Chondrocyte (in vitro differentiated cells): ENCODE data around the gene NAPA. TPM values are rescaled to one million over a fixed set of nuclear protein-coding genes. Genes with fewer than 3 reads are reported as not detected.

Experiments used
- DNase-seq: peaks from one replicate; pipeline ENCODE4 v3.0.0; 2021; ENCODE audit warnings: mixed read lengths, low spot score
- H3K27ac Mint-ChIP-seq: one replicate; pipeline ENCODE4 v1.8.0; 2021; ENCODE audit warnings: mild to moderate bottlenecking, moderate library complexity, mixed read lengths; ENCODE audit not compliant: unreplicated experiment
- H3K27me3 Mint-ChIP-seq: 2 replicates; pipeline ENCODE4 v1.8.0; 2021; ENCODE audit warnings: low read depth, mixed read lengths
- H3K36me3 Mint-ChIP-seq: 2 replicates; pipeline ENCODE4 v1.8.0; 2021; ENCODE audit warnings: low read depth, mixed read lengths
- H3K4me1 Mint-ChIP-seq: 2 replicates; pipeline ENCODE4 v1.8.0; 2021; ENCODE audit warnings: low read depth, mild to moderate bottlenecking, mixed read lengths
- H3K4me3 Mint-ChIP-seq: one replicate; pipeline ENCODE4 v1.8.0; 2021; ENCODE audit warnings: mild to moderate bottlenecking, moderate library complexity, mixed read lengths; ENCODE audit not compliant: unreplicated experiment
- H3K9me3 Mint-ChIP-seq: 2 replicates; pipeline ENCODE4 v1.8.0; 2021; ENCODE audit warnings: low read depth, mixed read lengths
- total RNA-seq: library from RNA; stranded (reverse); gene quantifications from 3 replicates; pipeline ENCODE4 v1.2.1, GENCODE V29; 2021
- TF ChIP-seq, protein P1 (sequence below): fragments of 200-600 bp; sonication (generic); IDR thresholded peaks from 2 replicates; pipeline ENCODE4 v1.5.0; 2021; ENCODE audit warnings: antibody characterized with exemption, mild to moderate bottlenecking, moderate library complexity

Gene NAPA
- total RNA-seq, 1 donor from 2014 or later: 88.8 TPM

DNA sequence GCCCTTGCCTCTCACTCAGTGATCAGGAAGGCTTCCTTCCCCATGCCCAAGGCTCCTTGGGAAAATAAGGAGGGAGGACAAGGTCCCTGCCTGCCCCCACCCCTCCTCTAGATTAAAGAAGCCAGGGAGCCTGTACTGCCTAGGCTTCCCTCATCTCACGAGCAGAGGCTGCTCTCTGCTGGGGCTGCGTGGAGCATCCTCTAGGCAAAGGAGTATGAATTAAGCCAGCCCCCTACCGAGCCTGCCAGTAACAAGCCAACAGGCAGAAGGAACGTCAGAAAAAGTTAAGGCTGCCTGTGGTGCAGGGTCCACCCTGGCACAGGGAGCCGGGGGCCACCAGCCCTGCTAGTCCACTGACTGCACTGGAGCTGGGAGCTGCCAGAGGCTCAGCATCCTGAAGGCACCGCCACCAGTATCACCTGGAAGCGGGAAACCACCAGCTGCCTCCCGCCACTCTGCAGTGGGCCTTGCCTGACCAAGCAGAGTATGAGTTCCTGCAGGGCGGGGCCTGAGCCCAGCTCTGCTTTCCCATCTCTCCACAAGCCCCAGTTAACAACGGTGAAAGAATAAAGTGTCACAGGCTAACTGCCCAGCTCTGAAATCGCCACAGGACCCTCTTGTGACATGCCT lies 6.8 kb downstream of the NAPA start:
- H3K27me3 Mint-ChIP-seq: no peaks in the 10 kb centered on the region
- TF ChIP-seq, protein P1, sequence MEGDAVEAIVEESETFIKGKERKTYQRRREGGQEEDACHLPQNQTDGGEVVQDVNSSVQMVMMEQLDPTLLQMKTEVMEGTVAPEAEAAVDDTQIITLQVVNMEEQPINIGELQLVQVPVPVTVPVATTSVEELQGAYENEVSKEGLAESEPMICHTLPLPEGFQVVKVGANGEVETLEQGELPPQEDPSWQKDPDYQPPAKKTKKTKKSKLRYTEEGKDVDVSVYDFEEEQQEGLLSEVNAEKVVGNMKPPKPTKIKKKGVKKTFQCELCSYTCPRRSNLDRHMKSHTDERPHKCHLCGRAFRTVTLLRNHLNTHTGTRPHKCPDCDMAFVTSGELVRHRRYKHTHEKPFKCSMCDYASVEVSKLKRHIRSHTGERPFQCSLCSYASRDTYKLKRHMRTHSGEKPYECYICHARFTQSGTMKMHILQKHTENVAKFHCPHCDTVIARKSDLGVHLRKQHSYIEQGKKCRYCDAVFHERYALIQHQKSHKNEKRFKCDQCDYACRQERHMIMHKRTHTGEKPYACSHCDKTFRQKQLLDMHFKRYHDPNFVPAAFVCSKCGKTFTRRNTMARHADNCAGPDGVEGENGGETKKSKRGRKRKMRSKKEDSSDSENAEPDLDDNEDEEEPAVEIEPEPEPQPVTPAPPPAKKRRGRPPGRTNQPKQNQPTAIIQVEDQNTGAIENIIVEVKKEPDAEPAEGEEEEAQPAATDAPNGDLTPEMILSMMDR: no peak
- DNase-seq: no peak
- no peaks in the 10 kb centered on the region for H3K9me3 Mint-ChIP-seq
- peaks cover 4% of the 10 kb centered on the region for H3K36me3 Mint-ChIP-seq
- H3K4me1 Mint-ChIP-seq: peaks cover 38% of the 10 kb centered on the region
- no peak overlapping the region for H3K4me3 Mint-ChIP-seq
- H3K27ac Mint-ChIP-seq: no peak overlapping the region

DNA sequence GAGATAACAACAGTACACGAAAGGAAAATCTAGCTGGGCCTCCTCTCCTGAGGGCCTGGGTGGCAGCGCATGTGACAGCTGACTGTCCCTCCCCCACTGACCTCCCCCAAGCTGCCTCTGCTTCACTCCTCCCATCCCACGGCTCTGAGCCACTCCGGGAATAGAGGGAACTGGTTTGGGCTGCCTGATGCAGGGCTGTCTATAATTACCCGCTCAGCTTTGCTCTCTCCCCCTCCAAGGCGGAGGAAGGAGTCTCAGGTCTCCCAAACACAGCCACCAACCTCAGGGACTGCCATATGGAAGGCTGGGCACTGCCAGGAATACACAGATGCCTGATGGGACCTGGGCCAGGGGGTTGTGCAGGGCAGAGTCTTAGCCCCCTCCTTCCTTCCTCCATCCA lies 7.9 kb downstream of the NAPA start:
- no peaks in the 10 kb centered on the region for H3K9me3 Mint-ChIP-seq
- H3K36me3 Mint-ChIP-seq: peaks cover 7% of the 10 kb centered on the region
- H3K4me1 Mint-ChIP-seq: peaks cover 28% of the 10 kb centered on the region
- DNase-seq: no peak
- H3K27ac Mint-ChIP-seq: no peak overlapping the region
- TF ChIP-seq, protein P1: no peak
- no peak overlapping the region for H3K4me3 Mint-ChIP-seq
- no peaks in the 10 kb centered on the region for H3K27me3 Mint-ChIP-seq

DNA sequence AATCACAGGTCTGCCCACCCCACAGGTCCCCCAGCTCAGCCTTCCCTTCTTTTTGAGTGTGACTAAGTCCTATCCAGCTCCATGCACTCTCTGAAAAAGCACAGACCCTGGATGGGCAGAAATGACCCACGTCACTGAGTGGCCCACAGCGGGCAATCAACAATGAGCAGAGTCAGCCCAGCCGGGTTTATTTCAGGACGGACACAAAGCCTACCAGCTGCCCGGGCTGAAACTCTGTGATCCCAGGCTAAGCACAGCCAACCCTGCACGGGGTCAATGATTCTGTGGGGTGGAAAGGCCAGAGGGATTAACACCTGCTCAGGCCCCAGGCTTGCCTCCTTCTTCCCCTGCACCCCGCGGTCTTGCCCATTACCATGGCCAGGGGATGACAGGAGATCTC lies 8.4 kb downstream of the NAPA start:
- H3K4me1 Mint-ChIP-seq: peaks cover 22% of the 10 kb centered on the region
- TF ChIP-seq, protein P1: no peak
- H3K27ac Mint-ChIP-seq: no peak overlapping the region
- no peak overlapping the region for H3K4me3 Mint-ChIP-seq
- DNase-seq: no peak
- H3K36me3 Mint-ChIP-seq: peaks cover 10% of the 10 kb centered on the region
- no peaks in the 10 kb centered on the region for H3K27me3 Mint-ChIP-seq
- no peaks in the 10 kb centered on the region for H3K9me3 Mint-ChIP-seq

DNA sequence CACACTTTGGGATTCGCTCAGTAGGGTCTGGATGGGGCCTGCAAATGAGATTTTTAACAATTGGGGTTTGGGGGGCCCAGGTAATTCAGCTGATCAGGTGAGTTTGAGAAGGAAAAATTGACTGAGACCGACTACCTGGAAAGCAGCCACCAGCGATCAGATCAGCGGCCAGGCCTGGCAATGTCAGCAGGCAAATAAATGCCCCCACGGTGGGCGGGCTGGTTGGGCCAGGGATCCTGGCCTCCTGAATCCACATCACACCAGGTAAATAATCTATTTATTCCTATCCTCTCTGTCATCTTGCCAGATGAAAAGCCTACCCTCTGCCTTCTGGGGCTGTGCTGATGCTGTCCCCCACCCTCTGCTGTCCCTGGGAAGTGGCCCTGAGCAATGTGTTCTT lies 9.4 kb downstream of the NAPA start:
- no peak overlapping the region for H3K27ac Mint-ChIP-seq
- no peaks in the 10 kb centered on the region for H3K27me3 Mint-ChIP-seq
- peaks cover 11% of the 10 kb centered on the region for H3K36me3 Mint-ChIP-seq
- H3K4me3 Mint-ChIP-seq: no peak overlapping the region
- TF ChIP-seq, protein P1: no peak
- no peak for DNase-seq
- peaks cover 15% of the 10 kb centered on the region for H3K4me1 Mint-ChIP-seq
- H3K9me3 Mint-ChIP-seq: no peaks in the 10 kb centered on the region

DNA sequence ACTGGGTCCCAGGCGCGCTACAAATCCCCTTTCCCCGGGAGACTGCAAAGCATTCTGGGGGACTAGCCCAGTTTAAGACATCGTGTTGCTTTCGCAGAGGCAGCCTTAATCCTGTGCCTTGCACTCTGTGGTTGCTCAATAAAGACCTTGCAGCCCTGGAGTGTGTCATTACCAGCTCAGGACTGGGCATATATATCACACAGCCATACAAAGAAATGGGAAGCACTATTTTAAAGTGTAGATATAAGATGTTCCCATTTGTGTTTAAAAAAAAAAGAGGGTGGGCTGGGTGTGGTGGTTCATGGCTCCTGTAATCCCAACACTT lies 11.1 kb downstream of the NAPA start:
- Mint-ChIP-seq H3K27ac (no peak overlapping the region), H3K4me3 (no peak overlapping the region), H3K27me3 (no peaks in the 10 kb centered on the region), H3K36me3 (peaks cover 11% of the 10 kb centered on the region), H3K9me3 (no peaks in the 10 kb centered on the region), H3K4me1 (no peaks in the 10 kb centered on the region)
- no peak for DNase-seq
- TF ChIP-seq, protein P1: no peak
